ENCODE results near the gene SEC14L6. TPM values are rescaled to one million over a fixed set of nuclear protein-coding genes. Genes with fewer than 3 reads are reported as not detected.

SEC14L6 gene
- polyA plus RNA-seq, 1 donor (not counting 4 experiments of a cell fraction or from before 2014, with no cell fraction given) = not detected

DNA sequence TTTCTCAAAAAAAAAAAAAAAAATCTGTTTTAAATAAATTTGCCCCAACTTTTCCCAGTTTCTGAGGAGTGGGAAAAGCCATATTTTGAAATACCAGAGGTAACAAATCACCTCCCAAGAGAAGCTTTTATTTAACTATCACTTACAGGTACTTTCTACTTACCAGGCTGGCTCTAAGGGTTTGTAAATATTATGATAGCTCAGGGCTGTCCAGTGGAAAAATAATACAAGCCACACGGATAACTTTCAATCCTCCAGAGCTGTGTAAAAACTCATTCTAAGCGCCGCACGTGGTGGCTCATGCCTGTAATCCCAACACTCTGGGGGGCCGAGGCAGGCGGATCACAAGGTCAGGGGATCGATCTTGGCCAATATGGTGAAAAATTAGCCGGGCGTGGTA, 35.4 kb downstream of the SEC14L6 start:
- Histone ChIP-seq H2AFZ (ENCODE audit: control insufficient read depth, low read length) (no peak overlapping the region), H3K36me3 (ENCODE audit: control insufficient read depth in 2 of 2, extremely low read depth in 1 of 2, insufficient read depth in 2 of 2, low read length in 2 of 2) (no peaks in the 10 kb centered on the region), H3K4me3 (ENCODE audit: control insufficient read depth in 2 of 3, extremely low read depth in 1 of 3, insufficient read depth in 2 of 3, low read depth in 1 of 3, low read length in 3 of 3) (no peak overlapping the region), H3K9ac (ENCODE audit: control insufficient read depth, extremely low read depth, insufficient read depth, low read length) (no peak overlapping the region), H3K9me3 (ENCODE audit: control insufficient read depth, low read depth, low read length) (no peaks in the 10 kb centered on the region), H3K4me1 (ENCODE audit: control insufficient read depth, extremely low read depth, insufficient read depth, low read length) (no peaks in the 10 kb centered on the region), H3K4me2 (ENCODE audit: control insufficient read depth, extremely low read depth, insufficient read depth, low read depth, low read length) (no peak overlapping the region), H3K27ac (ENCODE audit: control insufficient read depth, insufficient read depth, low read length) (no peak overlapping the region), H3K79me2 (ENCODE audit: control insufficient read depth, insufficient read depth, low read length) (no peaks in the 10 kb centered on the region), H3K27me3 (ENCODE audit: control insufficient read depth, extremely low read depth, insufficient read depth, low read length) (peaks cover 7% of the 10 kb centered on the region), H4K20me1 (ENCODE audit: control insufficient read depth, extremely low read depth, insufficient read depth, low read length) (no peaks in the 10 kb centered on the region), H3K9me1 (ENCODE audit: control insufficient read depth, extremely low read depth, insufficient read depth, low read length) (no peaks in the 10 kb centered on the region)
- no peak for TF ChIP-seq CTCF (optimal IDR thresholded peaks at IDR 0.05 in 1 of 3, IDR thresholded peaks at IDR 0.05 in 1 of 3, conservative IDR thresholded peaks at IDR 0.05 in 1 of 3; ENCODE audit: extremely low read depth in 1 of 3, insufficient read depth in 2 of 3, low read length in 3 of 3)
- TF ChIP-seq EZH2 (IDR thresholded peaks at IDR 0.05; ENCODE audit: low read length) = no peak
- FAIRE-seq (no peak), DNase-seq (ENCODE audit: low read depth, low spot score) (no peak)
- dilution Hi-C loops (cut with MboI; ENCODE audit: extremely low pct_ligation_motif_present, low sequenced_read_pairs) = no loop called here

- dilution Hi-C loops (cut with MboI; ENCODE audit: extremely low pct_ligation_motif_present, low sequenced_read_pairs) = no loop called here
- Histone ChIP-seq H3K27me3 (ENCODE audit: control insufficient read depth, extremely low read depth, insufficient read depth, low read length) (peaks cover 16% of the 10 kb centered on the region), H3K9me1 (ENCODE audit: control insufficient read depth, extremely low read depth, insufficient read depth, low read length) (no peaks in the 10 kb centered on the region), H3K9ac (ENCODE audit: control insufficient read depth, extremely low read depth, insufficient read depth, low read length) (no peak overlapping the region), H3K36me3 (ENCODE audit: control insufficient read depth in 2 of 2, extremely low read depth in 1 of 2, insufficient read depth in 2 of 2, low read length in 2 of 2) (no peaks in the 10 kb centered on the region), H3K9me3 (ENCODE audit: control insufficient read depth, low read depth, low read length) (no peaks in the 10 kb centered on the region), H3K4me1 (ENCODE audit: control insufficient read depth, extremely low read depth, insufficient read depth, low read length) (no peaks in the 10 kb centered on the region), H2AFZ (ENCODE audit: control insufficient read depth, low read length) (no peak overlapping the region), H4K20me1 (ENCODE audit: control insufficient read depth, extremely low read depth, insufficient read depth, low read length) (no peaks in the 10 kb centered on the region), H3K4me3 (ENCODE audit: control insufficient read depth in 2 of 3, extremely low read depth in 1 of 3, insufficient read depth in 2 of 3, low read depth in 1 of 3, low read length in 3 of 3) (no peak overlapping the region), H3K79me2 (ENCODE audit: control insufficient read depth, insufficient read depth, low read length) (no peaks in the 10 kb centered on the region), H3K27ac (ENCODE audit: control insufficient read depth, insufficient read depth, low read length) (no peak overlapping the region), H3K4me2 (ENCODE audit: control insufficient read depth, extremely low read depth, insufficient read depth, low read depth, low read length) (no peak overlapping the region)
- no peak for FAIRE-seq
- no peak for DNase-seq (ENCODE audit: low read depth, low spot score)
- TF ChIP-seq CTCF (optimal IDR thresholded peaks at IDR 0.05 in 1 of 3, IDR thresholded peaks at IDR 0.05 in 1 of 3, conservative IDR thresholded peaks at IDR 0.05 in 1 of 3; ENCODE audit: extremely low read depth in 1 of 3, insufficient read depth in 2 of 3, low read length in 3 of 3) (no peak), EZH2 (IDR thresholded peaks at IDR 0.05; ENCODE audit: low read length) (no peak)
Observed at GRCh38 chr22:30508216-30508615, 38.3 kb downstream of the SEC14L6 start.
